Skeletal muscle satellite cell (primary cell): ENCODE measurements around the gene HDGF. TPM values are rescaled to one million over a fixed set of nuclear protein-coding genes. Genes with fewer than 3 reads are reported as not detected.
A peak's percentile ranks its signal among the peaks of the same experiment; 100 is the strongest.

Source experiments
- H3K27me3 ChIP-seq: 2 replicates; pipeline ENCODE4 v1.7.0; 2013; ENCODE audit warnings: low read length; ENCODE audit not compliant: control insufficient read depth, insufficient read depth
- H3K36me3 ChIP-seq: 2 replicates; pipeline ENCODE4 v1.7.0; 2013; ENCODE audit warnings: mild to moderate bottlenecking, control low read depth, low read length; ENCODE audit not compliant: insufficient read depth
- H3K4me1 ChIP-seq: 2 replicates; pipeline ENCODE4 v1.7.0; 2013; ENCODE audit warnings: low read length; ENCODE audit not compliant: control insufficient read depth, insufficient read depth
- H3K4me2 ChIP-seq: 2 replicates; pipeline ENCODE4 v1.7.0; 2013; ENCODE audit warnings: mild to moderate bottlenecking, low read length
- H3K4me3 ChIP-seq: 2 replicates; pipeline ENCODE4 v1.7.0; 2013; ENCODE audit warnings: low read length
- H3K9ac ChIP-seq: 2 replicates; pipeline ENCODE4 v1.7.0; 2013; ENCODE audit warnings: mild to moderate bottlenecking, low read depth, low read length, moderate library complexity
- H3K9me3 ChIP-seq: replicated peaks from 2 replicates; pipeline ENCODE4 v1.7.0; 2013; ENCODE audit warnings: mild to moderate bottlenecking, control low read depth, low read length
- total RNA-seq: library from RNA; depleted of rRNA; stranded (reverse); fragments of >200 nt; gene quantifications from 2 replicates; pipeline ENCODE4 v1.2.3, GENCODE V29; 2012; rRNA removed

Gene HDGF
- total RNA-seq = 153 and 218 TPM in 2 replicates

DNA sequence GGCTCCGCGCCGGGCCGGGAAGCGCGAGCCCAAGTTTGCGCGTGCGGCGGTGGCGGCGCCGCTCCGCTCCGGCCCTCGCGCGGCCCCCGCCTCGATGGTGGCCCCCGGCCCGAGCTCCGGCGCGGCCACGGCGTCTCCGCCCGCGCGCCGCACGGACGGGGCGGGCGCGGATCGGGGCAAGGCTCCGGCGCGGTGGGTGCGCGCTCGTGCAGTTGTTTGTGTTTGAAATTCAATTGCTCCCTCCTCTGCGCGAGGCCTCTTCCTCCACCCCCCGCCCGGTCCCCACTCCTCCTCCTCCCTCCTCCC is at the start of gene HDGF:
TSS of gene HDGF (minus strand) at position 225 of the 306 bp plus-strand sequence. CDS start 246 bp downstream, outside the sequence.
- no peaks in the 10 kb centered on the region for H3K27me3 ChIP-seq

DNA sequence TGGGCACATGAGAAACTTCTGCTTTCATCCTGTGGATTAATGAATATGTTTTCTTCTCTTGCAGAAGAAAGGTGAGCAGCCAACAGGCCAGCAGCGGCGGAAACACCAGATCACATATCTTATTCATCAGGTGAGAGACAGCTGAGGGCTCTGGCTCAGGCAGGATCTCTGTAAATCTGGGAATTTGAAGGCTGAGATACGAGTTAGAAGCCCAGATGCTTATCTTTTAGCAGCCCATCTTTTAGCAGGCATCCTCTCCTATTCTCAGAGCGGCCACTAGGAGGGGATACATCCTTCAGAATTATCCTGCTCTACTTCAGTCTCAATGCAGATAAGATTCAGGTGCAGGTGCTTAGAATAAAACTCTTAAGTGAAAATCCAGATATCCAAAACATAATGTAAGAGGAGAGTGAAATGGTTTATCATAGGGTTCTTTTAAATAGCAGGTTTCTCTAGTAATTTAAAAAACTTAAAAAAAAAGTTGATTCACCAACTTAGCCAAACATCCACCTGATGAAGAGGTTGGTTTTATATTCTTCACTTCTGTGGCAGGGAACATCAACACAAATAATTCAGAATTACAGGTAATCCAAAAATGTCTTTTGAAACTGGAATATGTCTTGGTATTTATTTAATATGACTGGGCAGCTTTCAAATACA is 45.9 kb upstream of the HDGF start:
- Histone ChIP-seq H3K4me3 (no peak overlapping the region), H3K4me1 (peaks cover 10% of the 10 kb centered on the region), H3K9me3 (no peaks in the 10 kb centered on the region), H3K27me3 (no peaks in the 10 kb centered on the region), H3K36me3 (peaks cover 72% of the 10 kb centered on the region), H3K4me2 (no peak overlapping the region), H3K9ac (no peak overlapping the region)

More for the DNA sequence above, at the start of gene HDGF:
- Histone ChIP-seq H3K4me2 (peak within 1 kb of the TSS; percentile 98), H3K36me3 (peaks cover 3% of the 10 kb centered on the region), H3K9me3 (no peaks in the 10 kb centered on the region), H3K4me1 (peaks cover 44% of the 10 kb centered on the region), H3K4me3 (peak within 1 kb of the TSS; percentile 99), H3K9ac (peak within 1 kb of the TSS; percentile 99)

DNA sequence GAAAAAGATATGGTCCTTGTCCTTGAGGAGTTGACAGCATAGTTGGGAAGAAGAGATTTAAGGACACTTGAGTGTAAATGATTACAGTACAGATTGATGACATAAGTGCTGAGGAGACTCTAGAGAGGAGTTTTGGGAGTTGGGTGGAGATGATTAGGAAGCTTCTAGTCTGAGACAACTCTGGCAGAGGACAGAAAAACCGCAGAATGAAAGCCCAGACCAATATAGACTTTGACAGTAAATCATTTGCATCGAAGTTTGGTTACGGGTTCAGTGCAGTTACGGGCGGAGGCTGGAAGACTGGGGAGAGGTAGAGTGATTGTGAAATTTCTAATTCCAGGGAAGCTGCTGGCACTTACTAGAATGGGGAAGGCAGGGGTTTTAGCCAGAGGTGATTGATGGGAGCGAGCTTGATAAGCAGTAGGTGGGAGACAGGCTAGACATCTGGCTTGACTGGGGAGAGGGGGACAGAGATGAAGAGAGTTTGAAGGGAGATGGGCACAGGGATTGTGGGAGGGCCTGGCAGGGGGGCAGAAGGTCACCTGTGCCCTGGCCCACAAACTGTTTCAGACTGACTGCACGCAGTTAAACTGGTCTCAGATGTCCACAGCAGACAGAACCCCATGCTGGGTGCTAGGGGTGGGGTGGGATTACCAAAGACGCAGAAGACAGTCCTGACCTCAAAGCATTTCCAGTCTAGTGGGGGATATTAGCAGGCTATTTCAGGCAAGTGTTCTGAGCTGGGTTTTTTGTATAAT is 45.0 kb upstream of the HDGF start:
- H3K4me3 ChIP-seq = no peak overlapping the region
- no peaks in the 10 kb centered on the region for H3K9me3 ChIP-seq
- H3K9ac ChIP-seq = no peak overlapping the region
- H3K36me3 ChIP-seq = peaks cover 76% of the 10 kb centered on the region
- no peaks in the 10 kb centered on the region for H3K27me3 ChIP-seq
- peaks cover 10% of the 10 kb centered on the region for H3K4me1 ChIP-seq
- no peak overlapping the region for H3K4me2 ChIP-seq

DNA sequence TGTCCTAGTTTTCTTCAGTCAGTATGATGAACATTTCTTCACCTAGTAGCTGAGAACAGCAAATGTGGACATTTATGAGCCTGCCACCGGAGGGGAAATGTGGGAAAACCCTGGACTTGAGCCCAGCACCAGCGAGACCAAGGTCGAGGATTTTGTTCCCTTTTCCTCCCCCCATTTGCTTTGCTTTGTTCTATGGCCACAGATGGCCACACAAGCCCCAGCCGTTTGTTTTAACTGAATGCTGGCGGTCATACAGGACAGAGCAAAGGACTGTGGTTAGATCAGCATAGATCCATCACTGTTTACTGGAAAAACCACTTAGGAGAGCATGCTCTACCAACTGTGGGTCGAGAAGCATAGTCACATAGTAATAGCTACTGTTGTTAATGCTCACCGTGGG is 44.3 kb upstream of the HDGF start:
- Histone ChIP-seq H3K9ac (no peak overlapping the region), H3K9me3 (no peaks in the 10 kb centered on the region), H3K4me2 (no peak overlapping the region), H3K36me3 (peaks cover 78% of the 10 kb centered on the region), H3K4me1 (peaks cover 10% of the 10 kb centered on the region), H3K27me3 (no peaks in the 10 kb centered on the region), H3K4me3 (no peak overlapping the region)

DNA sequence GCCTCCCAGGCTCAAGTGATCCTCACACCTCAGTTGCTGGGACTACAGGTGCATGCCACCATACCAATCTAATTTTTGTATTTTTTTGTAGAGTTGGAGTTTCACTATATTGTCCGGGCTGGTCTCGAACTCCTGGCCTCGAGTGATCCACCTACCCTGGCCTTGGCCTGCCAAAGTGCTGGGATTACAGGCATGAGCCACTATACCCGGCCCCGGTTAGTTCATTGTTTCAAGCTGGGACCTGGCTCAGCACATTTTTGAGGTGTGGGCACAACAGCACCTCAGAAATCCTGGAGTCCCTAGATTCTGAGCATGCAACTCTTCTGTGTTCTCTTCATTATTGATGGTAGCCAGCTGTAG is 43.9 kb upstream of the HDGF start:
- H3K27me3 ChIP-seq = no peaks in the 10 kb centered on the region
- H3K9me3 ChIP-seq = no peaks in the 10 kb centered on the region
- peaks cover 74% of the 10 kb centered on the region for H3K36me3 ChIP-seq
- H3K9ac ChIP-seq = no peak overlapping the region
- no peak overlapping the region for H3K4me2 ChIP-seq
- no peak overlapping the region for H3K4me3 ChIP-seq
- peaks cover 10% of the 10 kb centered on the region for H3K4me1 ChIP-seq

DNA sequence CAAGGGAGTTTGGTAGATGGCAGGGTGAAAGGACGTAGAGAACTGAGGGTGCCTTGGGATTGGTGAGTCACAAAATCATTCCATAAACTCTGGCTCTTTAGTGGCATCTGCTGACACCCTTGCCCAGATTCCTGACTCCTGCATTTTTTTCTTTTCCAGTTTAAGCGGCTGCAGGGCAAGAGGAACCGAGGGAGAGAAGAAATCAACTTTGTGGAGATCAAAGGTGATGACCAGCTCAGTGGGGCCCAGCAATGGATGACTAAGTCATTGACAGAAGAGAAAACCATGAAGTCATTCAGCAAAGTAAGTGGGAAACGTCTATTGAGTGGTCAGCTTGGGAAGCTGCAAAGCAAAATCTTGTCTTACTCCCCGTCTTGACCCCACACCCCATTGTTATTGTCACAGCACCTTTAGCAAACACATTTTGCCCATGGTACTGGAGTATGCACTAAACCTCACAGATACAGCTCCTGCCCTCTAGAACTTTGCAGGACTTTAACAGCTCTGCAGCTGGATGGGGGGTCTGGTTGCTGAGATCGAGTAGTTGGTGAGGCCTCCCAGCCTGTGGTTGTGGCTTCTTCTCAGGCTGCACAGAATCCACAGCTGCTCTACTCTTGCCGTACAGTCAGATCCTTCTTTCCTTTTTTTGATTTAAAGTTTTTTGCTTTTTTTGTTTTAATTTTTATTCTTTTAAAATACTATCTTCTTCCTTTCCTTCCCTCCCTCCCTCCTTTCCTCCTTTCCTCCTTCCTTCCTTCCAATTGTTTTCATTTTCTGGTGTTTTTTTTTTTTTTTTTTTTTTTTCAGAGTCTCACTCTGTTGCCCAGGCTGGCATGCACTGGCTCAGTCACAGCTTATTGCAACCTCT is 43.3 kb upstream of the HDGF start:
- Histone ChIP-seq H3K36me3 (peaks cover 72% of the 10 kb centered on the region), H3K9ac (no peak overlapping the region), H3K27me3 (no peaks in the 10 kb centered on the region), H3K4me3 (no peak overlapping the region), H3K4me1 (peaks cover 10% of the 10 kb centered on the region), H3K9me3 (no peaks in the 10 kb centered on the region), H3K4me2 (no peak overlapping the region)

DNA sequence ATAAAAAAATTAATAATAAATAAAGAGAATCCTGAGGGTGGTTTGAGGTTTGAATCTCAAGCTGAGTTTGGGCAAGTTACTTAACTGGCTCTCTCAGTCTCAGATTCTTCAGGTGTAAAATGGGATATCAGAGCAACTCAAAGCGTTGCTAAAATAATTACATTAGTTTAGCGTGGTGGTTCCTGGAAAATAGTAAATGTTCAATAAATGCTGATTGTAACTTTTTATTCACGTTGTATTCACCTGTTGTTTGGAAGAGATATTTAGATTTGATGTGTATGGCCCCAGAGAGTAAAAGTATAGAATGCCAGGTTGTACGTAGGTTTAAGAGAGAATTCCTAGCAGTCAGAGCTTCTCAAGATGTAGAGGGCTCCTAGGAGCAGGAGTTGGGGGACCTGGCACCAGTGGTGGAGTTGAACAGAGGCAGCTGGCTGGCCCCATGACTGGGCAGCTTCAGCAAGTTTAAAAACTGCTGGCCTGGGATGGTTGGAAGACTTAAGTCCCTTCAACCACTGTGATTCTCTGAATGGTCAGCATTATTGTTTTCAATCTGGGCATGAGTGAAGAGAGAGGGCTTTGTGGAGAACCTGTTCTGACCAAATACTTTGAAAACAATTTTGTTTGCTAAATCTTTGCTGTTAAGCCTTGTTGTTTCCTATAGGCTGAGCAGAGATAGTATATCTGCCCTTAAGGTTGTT is 38.3 kb upstream of the HDGF start:
- H3K27me3 ChIP-seq = no peaks in the 10 kb centered on the region
- no peaks in the 10 kb centered on the region for H3K4me1 ChIP-seq
- H3K4me3 ChIP-seq = no peak overlapping the region
- no peaks in the 10 kb centered on the region for H3K9me3 ChIP-seq
- no peak overlapping the region for H3K4me2 ChIP-seq
- H3K9ac ChIP-seq = no peak overlapping the region
- peaks cover 66% of the 10 kb centered on the region for H3K36me3 ChIP-seq

DNA sequence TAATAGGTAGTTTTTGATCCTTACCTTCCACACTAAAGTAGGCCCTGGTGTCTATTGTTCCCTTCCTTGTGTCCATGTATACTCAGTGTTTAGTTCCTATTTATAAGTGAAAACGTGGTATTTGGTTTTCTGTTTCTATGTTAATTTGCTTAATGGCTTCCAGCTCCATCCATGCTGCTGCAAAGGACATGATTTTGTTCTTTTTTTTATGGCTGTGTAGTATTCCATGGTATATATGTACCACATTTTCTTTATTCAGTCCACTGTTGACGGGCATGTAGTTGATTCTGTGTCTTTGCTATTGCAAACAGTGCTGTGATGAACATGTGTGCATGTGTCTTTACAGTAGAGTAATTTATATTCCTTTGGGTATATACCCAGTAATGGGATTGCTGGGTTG is 36.7 kb upstream of the HDGF start:
- Histone ChIP-seq H3K4me3 (no peak overlapping the region), H3K27me3 (no peaks in the 10 kb centered on the region), H3K4me2 (no peak overlapping the region), H3K36me3 (peaks cover 65% of the 10 kb centered on the region), H3K9ac (no peak overlapping the region), H3K9me3 (no peaks in the 10 kb centered on the region), H3K4me1 (no peaks in the 10 kb centered on the region)

DNA sequence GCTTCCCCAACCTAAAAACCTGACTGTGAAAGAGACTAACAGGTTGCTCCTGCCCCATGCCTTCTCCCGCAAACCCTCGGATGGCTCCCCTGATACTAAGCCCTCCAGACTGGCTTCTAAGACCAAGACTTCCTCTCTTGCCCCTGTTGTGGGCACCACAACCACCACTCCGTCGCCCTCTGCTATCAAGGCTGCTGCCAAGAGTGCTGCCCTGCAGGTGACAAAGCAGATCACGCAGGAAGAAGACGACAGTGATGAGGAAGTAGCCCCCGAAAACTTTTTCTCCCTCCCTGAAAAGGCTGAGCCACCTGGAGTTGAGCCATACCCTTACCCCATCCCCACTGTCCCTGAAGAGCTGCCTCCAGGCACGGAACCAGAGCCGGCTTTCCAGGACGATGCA is 35.2 kb upstream of the HDGF start:
- Histone ChIP-seq H3K4me1 (peaks cover 6% of the 10 kb centered on the region), H3K36me3 (peaks cover 62% of the 10 kb centered on the region), H3K9ac (no peak overlapping the region)

DNA sequence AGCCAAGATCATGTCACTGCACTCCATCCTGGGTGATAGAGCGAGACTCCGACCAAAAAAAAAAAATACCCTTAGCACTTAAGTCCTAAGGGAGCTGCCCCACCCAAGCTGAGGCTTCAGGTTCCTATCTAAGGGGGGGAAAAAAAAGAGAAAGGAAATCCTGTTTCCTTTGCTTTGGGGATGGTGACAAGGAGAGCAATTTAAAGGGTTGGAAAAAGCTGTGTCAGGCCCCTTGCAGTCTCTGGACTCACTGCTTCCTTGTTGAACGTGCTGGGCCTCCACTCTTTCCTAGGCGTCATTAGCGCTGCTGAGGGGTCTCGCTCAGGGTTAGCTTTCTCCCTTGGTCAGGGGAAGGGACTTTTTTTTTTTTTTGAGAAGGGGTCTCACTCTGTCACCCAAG is 34.0 kb upstream of the HDGF start:
- peaks cover 16% of the 10 kb centered on the region for H3K4me1 ChIP-seq

More for the DNA sequence above, 35.2 kb upstream of the HDGF start:
- Histone ChIP-seq H3K4me3 (no peak overlapping the region), H3K27me3 (no peaks in the 10 kb centered on the region), H3K4me2 (no peak overlapping the region), H3K9me3 (no peaks in the 10 kb centered on the region)

DNA sequence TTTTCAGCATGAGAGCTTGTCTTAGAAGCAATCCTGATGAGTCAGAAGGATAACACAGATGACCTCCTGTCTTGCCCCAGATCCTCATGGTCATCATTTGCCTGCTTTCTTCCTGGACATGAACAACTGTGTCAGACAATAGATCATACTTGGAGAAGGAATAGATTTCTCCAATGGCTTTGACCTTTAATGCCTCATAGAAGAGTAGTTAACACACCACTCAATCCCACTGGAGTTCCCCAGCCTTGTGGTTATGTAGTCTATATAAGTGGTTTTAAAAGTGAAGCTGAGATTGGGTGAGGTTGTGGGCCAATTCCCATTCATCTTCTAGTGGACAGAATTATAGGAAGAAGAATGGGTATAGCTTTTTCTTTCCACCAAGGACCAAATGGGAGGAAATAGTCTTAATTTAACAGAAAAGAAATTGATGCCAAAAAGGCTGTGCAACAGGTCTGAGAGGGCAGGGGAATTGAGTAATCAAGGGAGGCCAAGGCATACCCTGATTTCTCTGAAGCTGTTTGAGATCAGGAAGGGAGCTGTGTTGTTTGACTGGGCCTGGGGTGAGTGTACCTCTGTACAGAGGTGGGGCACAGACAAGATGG is 30.2 kb upstream of the HDGF start:
- H3K27me3 ChIP-seq = no peaks in the 10 kb centered on the region
- H3K4me2 ChIP-seq = peak overlapping the region; percentile 15
- no peaks in the 10 kb centered on the region for H3K9me3 ChIP-seq
- H3K4me1 ChIP-seq = peaks cover 16% of the 10 kb centered on the region
- no peak overlapping the region for H3K4me3 ChIP-seq
- H3K9ac ChIP-seq = no peak overlapping the region
- H3K36me3 ChIP-seq = peaks cover 34% of the 10 kb centered on the region

More for the DNA sequence above, 34.0 kb upstream of the HDGF start:
- no peaks in the 10 kb centered on the region for H3K27me3 ChIP-seq
- peaks cover 53% of the 10 kb centered on the region for H3K36me3 ChIP-seq
- H3K9me3 ChIP-seq = no peaks in the 10 kb centered on the region
- H3K9ac ChIP-seq = no peak overlapping the region
- H3K4me3 ChIP-seq = no peak overlapping the region
- H3K4me2 ChIP-seq = no peak overlapping the region
